Measurements from ENCODE around the gene SPSB2.

DNA sequence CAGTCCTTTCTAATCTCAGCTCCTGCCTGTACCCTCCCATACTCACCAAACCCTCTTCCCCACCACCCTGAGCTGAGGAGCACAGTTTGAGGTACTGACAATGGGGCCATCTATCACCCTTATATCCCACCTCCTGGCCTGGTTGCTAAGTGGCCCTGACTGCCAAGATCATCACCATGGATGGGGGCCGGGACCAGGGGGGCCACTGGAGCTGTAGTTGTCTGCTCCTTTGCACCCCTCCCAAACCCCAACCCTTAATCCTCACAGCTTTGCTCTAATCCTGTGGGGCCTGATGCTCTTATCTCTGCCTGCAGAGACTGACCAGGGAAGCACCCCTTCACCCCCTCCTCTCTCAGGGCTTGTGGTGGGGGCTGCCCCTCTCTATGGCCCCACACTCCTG, 32.8 kb downstream of the SPSB2 start:
- TF ChIP-seq, protein P1, sequence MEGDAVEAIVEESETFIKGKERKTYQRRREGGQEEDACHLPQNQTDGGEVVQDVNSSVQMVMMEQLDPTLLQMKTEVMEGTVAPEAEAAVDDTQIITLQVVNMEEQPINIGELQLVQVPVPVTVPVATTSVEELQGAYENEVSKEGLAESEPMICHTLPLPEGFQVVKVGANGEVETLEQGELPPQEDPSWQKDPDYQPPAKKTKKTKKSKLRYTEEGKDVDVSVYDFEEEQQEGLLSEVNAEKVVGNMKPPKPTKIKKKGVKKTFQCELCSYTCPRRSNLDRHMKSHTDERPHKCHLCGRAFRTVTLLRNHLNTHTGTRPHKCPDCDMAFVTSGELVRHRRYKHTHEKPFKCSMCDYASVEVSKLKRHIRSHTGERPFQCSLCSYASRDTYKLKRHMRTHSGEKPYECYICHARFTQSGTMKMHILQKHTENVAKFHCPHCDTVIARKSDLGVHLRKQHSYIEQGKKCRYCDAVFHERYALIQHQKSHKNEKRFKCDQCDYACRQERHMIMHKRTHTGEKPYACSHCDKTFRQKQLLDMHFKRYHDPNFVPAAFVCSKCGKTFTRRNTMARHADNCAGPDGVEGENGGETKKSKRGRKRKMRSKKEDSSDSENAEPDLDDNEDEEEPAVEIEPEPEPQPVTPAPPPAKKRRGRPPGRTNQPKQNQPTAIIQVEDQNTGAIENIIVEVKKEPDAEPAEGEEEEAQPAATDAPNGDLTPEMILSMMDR (IDR thresholded peaks at IDR 0.05) = no peak
- TF ChIP-seq, protein P2, sequence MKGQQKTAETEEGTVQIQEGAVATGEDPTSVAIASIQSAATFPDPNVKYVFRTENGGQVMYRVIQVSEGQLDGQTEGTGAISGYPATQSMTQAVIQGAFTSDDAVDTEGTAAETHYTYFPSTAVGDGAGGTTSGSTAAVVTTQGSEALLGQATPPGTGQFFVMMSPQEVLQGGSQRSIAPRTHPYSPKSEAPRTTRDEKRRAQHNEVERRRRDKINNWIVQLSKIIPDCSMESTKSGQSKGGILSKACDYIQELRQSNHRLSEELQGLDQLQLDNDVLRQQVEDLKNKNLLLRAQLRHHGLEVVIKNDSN (IDR thresholded peaks at IDR 0.05; ENCODE audit: borderline replicate concordance, low read depth) = no peak
- TF ChIP-seq TAF1 (IDR thresholded peaks at IDR 0.05; ENCODE audit: borderline replicate concordance, low read depth, low read length) = no peak

Measured in SK-N-SH (cell line).